Endodermal cell (in vitro differentiated cells): ENCODE data around the gene MB21D2. TPM values are rescaled to one million over a fixed set of nuclear protein-coding genes. Genes with fewer than 3 reads are reported as not detected.

Source experiments
- DNase-seq: peaks from one replicate; pipeline ENCODE4 v3.0.0-alpha.2; 2017
- H3K27ac ChIP-seq: 2 replicates; pipeline ENCODE4 v1.5.1; 2013; ENCODE audit warnings: mild to moderate bottlenecking, low read depth, low read length, moderate library complexity
- H3K27me3 ChIP-seq: 2 replicates; pipeline ENCODE4 v1.6.1; 2013; ENCODE audit warnings: mild to moderate bottlenecking, low read length, moderate library complexity; ENCODE audit not compliant: insufficient read depth, control insufficient read depth, poor library complexity, severe bottlenecking
- H3K36me3 ChIP-seq: 2 replicates; pipeline ENCODE4 v1.7.0; 2013; ENCODE audit warnings: mild to moderate bottlenecking, low read length, moderate library complexity; ENCODE audit not compliant: control insufficient read depth, insufficient read depth
- H3K4me1 ChIP-seq: one replicate; pipeline ENCODE4 v1.7.0; 2013; ENCODE audit warnings: low read length; ENCODE audit not compliant: control insufficient read depth, insufficient read depth
- H3K4me3 ChIP-seq: 2 replicates; pipeline ENCODE4 v1.5.1; 2013; ENCODE audit warnings: mild to moderate bottlenecking, low read length, moderate library complexity
- H3K9ac ChIP-seq: 2 replicates; pipeline ENCODE4 v1.6.1; 2013; ENCODE audit warnings: mild to moderate bottlenecking, low read length, moderate library complexity; ENCODE audit not compliant: poor library complexity, severe bottlenecking; ENCODE audit errors: extremely low read depth
- H3K9me3 ChIP-seq: 2 replicates; pipeline ENCODE4 v1.6.1; 2013; ENCODE audit warnings: mild to moderate bottlenecking, low read length, moderate library complexity; ENCODE audit not compliant: control insufficient read depth
- H3K27ac Mint-ChIP-seq: 2 replicates; pipeline ENCODE4 v1.8.0; 2020; ENCODE audit warnings: mixed read lengths
- H3K27me3 Mint-ChIP-seq: 2 replicates; pipeline ENCODE4 v1.8.0; 2021; ENCODE audit warnings: mild to moderate bottlenecking, mixed read lengths; ENCODE audit not compliant: insufficient read depth
- H3K36me3 Mint-ChIP-seq: 2 replicates; pipeline ENCODE4 v1.8.0; 2020; ENCODE audit warnings: low read depth, mixed read lengths
- H3K4me1 Mint-ChIP-seq: 2 replicates; pipeline ENCODE4 v1.8.0; 2020; ENCODE audit warnings: mixed read lengths
- H3K4me3 Mint-ChIP-seq: 2 replicates; pipeline ENCODE4 v1.8.0; 2020; ENCODE audit warnings: mild to moderate bottlenecking, moderate library complexity, mixed read lengths
- H3K9me3 Mint-ChIP-seq: 2 replicates; pipeline ENCODE4 v1.8.0; 2020; ENCODE audit warnings: mild to moderate bottlenecking, mixed read lengths
- WGBS, 2 experiments: methylation state at CpG; one replicate each; pipeline versions ENCODE4 v1.1.5 to v1.1.7; 2013; ENCODE audit warnings: missing lambda C conversion rate in 2 of 2, mixed read lengths in 1 of 2; ENCODE audit not compliant: insufficient coverage in 1 of 2, insufficient read length in 1 of 2; 5-methylcytosine and 5-hydroxymethylcytosine counted together
- total RNA-seq, 2 donors: library from RNA; stranded (reverse); fragmentation: NEBNext Ultra II Directional in 1 of 2; extraction: Animal tissue kit (Norgen Biotek cat#: 25700) in 1 of 2; gene quantifications; 2 replicates in 1 of 2; 3 replicates in 1 of 2; pipeline ENCODE4 v1.2.1, GENCODE V29; 2021
- TF ChIP-seq, protein P1 (sequence below): fragments of 200-600 bp; sonication (generic); conservative IDR thresholded peaks from 2 replicates; pipeline ENCODE4 v1.5.0; 2021; ENCODE audit warnings: antibody characterized with exemption, mild to moderate bottlenecking

MB21D2 gene
- total RNA-seq, 2 donors from 2014 or later = 5.7 to 6.9 TPM

GRCh38 chr3:192802957-192803899 is 114.4 kb downstream of the MB21D2 start:
- no peaks in the 10 kb centered on the region for H3K9me3 ChIP-seq
- Mint-ChIP-seq H3K4me3 (no peak overlapping the region), H3K4me1 (peaks cover 6% of the 10 kb centered on the region), H3K36me3 (peaks cover 8% of the 10 kb centered on the region), H3K27ac (peak overlapping the region; percentile 69), H3K27me3 (no peaks in the 10 kb centered on the region), H3K9me3 (no peaks in the 10 kb centered on the region)
- no peak overlapping the region for H3K4me3 ChIP-seq
- 78 to 95% methylated on average over 6 to 7 of the region's 7 CpGs for WGBS, 2 experiments
- no peak overlapping the region for H3K27ac ChIP-seq
- no peaks in the 10 kb centered on the region for H3K27me3 ChIP-seq
- no peak for DNase-seq
- peaks cover 5% of the 10 kb centered on the region for H3K36me3 ChIP-seq
- TF ChIP-seq, protein P1, sequence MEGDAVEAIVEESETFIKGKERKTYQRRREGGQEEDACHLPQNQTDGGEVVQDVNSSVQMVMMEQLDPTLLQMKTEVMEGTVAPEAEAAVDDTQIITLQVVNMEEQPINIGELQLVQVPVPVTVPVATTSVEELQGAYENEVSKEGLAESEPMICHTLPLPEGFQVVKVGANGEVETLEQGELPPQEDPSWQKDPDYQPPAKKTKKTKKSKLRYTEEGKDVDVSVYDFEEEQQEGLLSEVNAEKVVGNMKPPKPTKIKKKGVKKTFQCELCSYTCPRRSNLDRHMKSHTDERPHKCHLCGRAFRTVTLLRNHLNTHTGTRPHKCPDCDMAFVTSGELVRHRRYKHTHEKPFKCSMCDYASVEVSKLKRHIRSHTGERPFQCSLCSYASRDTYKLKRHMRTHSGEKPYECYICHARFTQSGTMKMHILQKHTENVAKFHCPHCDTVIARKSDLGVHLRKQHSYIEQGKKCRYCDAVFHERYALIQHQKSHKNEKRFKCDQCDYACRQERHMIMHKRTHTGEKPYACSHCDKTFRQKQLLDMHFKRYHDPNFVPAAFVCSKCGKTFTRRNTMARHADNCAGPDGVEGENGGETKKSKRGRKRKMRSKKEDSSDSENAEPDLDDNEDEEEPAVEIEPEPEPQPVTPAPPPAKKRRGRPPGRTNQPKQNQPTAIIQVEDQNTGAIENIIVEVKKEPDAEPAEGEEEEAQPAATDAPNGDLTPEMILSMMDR = peak; percentile 80
- no peak overlapping the region for H3K9ac ChIP-seq
- H3K4me1 ChIP-seq = no peaks in the 10 kb centered on the region

DNA sequence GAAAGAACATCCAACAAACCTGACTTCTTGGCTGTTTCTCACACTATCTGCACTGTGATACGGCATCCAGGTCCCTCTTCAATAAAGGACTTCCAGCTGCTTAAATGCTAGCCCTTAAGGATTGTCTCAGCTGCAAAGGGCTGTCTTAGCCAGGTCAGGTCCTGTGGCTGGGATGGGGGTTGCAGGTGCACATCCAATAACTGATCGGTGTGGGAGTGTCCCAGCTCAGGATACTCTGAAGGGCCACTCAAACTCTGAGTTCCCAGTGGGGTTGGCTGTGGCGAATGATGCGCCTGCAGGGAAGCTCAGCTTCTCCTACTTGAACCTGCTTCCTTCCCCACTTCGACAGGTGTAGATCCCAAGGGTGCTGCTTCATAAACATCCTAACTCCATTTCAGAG is 115.7 kb downstream of the MB21D2 start:
- no peaks in the 10 kb centered on the region for H3K4me1 ChIP-seq
- H3K4me3 Mint-ChIP-seq = no peak overlapping the region
- TF ChIP-seq, protein P1 = no peak
- H3K9me3 ChIP-seq = no peaks in the 10 kb centered on the region
- H3K27ac Mint-ChIP-seq = no peak overlapping the region
- H3K9me3 Mint-ChIP-seq = no peaks in the 10 kb centered on the region
- H3K4me3 ChIP-seq = no peak overlapping the region
- peaks cover 11% of the 10 kb centered on the region for H3K36me3 Mint-ChIP-seq
- no peak overlapping the region for H3K27ac ChIP-seq
- 93 to 96% methylated on average over 5 of the region's 5 CpGs for WGBS, 2 experiments
- H3K27me3 Mint-ChIP-seq = no peaks in the 10 kb centered on the region
- no peak for DNase-seq
- peaks cover 6% of the 10 kb centered on the region for H3K4me1 Mint-ChIP-seq
- peaks cover 5% of the 10 kb centered on the region for H3K36me3 ChIP-seq
- no peak overlapping the region for H3K9ac ChIP-seq
- H3K27me3 ChIP-seq = no peaks in the 10 kb centered on the region

DNA sequence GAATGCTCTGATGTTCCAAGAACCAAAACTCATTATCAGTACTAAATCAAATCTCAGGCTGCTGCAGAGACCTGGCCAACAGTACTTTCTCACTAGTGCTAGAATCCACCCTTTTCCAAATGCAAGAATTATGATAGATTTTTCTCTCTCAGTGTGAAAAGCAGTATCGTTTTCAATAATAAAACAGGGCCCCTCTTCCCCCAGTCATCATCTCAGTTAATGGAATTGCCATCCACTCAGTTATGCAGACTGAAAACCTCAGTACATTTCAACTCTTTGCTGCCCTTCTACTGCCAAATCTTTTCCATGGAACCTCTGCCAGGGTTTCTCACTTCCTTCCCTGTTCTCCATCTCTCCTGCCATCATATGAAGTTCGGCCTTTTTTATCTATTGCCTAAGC is 117.9 kb downstream of the MB21D2 start:
- peaks cover 6% of the 10 kb centered on the region for H3K4me1 Mint-ChIP-seq
- H3K36me3 Mint-ChIP-seq = peaks cover 11% of the 10 kb centered on the region
- H3K9ac ChIP-seq = no peak overlapping the region
- H3K36me3 ChIP-seq = peaks cover 5% of the 10 kb centered on the region
- no peak overlapping the region for H3K4me3 Mint-ChIP-seq
- TF ChIP-seq, protein P1 = no peak
- H3K27me3 ChIP-seq = no peaks in the 10 kb centered on the region
- no peaks in the 10 kb centered on the region for H3K27me3 Mint-ChIP-seq
- H3K27ac Mint-ChIP-seq = no peak overlapping the region
- no peak overlapping the region for H3K4me3 ChIP-seq
- no peaks in the 10 kb centered on the region for H3K9me3 ChIP-seq
- no peak overlapping the region for H3K27ac ChIP-seq
- H3K9me3 Mint-ChIP-seq = no peaks in the 10 kb centered on the region
- no peak for DNase-seq
- whole genome bisulfite sequencing, 2 experiments = 71 to 93% methylated on average over 1 to 2 of the region's 2 CpGs
- no peaks in the 10 kb centered on the region for H3K4me1 ChIP-seq
